Body of pancreas (tissue), 4 donors: ENCODE measurements around the gene BET1. TPM values are rescaled to one million over a fixed set of nuclear protein-coding genes. Genes with fewer than 3 reads are reported as not detected.

ENCODE experiments used
- ATAC-seq: fragments of 150-250 bp; one replicate; pipeline ENCODE4 v1.9.1; 2016
- DNase-seq, 4 donors: peaks; one replicate each; pipeline ENCODE4 v3.0.0-alpha.2; 2019
- H3K27ac ChIP-seq, 4 donors: fragments of 200-600 bp; sonication (generic); 1 replicate in 3 of 4; 2 replicates in 1 of 4; pipeline versions ENCODE4 v1.5.1 to v1.6.1; 2016 to 2019; ENCODE audit warnings: mild to moderate bottlenecking in 1 of 4, mixed read lengths in 1 of 4, moderate library complexity in 1 of 4
- H3K27me3 ChIP-seq, 2 donors: fragments of 200-600 bp; sonication (generic); one replicate each; pipeline ENCODE4 v1.6.0; 2016; ENCODE audit warnings: mild to moderate bottlenecking in 1 of 2
- H3K36me3 ChIP-seq, 2 donors: fragments of 200-600 bp; sonication (generic); replicated peaks in 1 of 2; 2 replicates each; pipeline ENCODE4 v1.5.1; 2016; ENCODE audit warnings: low read depth in 2 of 2; ENCODE audit not compliant: insufficient read depth in 1 of 2
- H3K4me1 ChIP-seq: fragments of 200-600 bp; sonication (generic); one replicate; pipeline ENCODE4 v1.6.0; 2016
- H3K4me3 ChIP-seq, 2 donors: fragments of 200-600 bp; sonication (generic); 1 replicate in 1 of 2; 2 replicates in 1 of 2; pipeline ENCODE4 v1.5.1; 2016 to 2019
- H3K9me3 ChIP-seq, 3 donors: fragments of 200-600 bp; sonication (generic); 1 replicate in 2 of 3; 2 replicates in 1 of 3; pipeline ENCODE4 v1.5.1; 2016
- POLR2A ChIP-seq, 3 donors: fragments of 450-650 bp; IDR thresholded peaks; one replicate each; pipeline ENCODE4 v1.6.1; 2016; ENCODE audit warnings: antibody characterized with exemption in 3 of 3, mild to moderate bottlenecking in 2 of 3
- WGBS, 2 donors: methylation state at CpG; one replicate each; pipeline ENCODE4 v1.1.5; 2017; 5-methylcytosine and 5-hydroxymethylcytosine counted together
- intact Hi-C: fragments of 100-400 bp; cut with DNase I; formaldehyde crosslinking; loops from one replicate; pipeline ENCODE4 v1.15.1; 2023
- total RNA-seq, 2 donors: library from RNA; depleted of rRNA; stranded (reverse); fragments of >200 nt; gene quantifications; one replicate each; pipeline ENCODE4 v1.1.0, GENCODE V29; 2016
- TF ChIP-seq, protein P1 (sequence below), 7 experiments: fragments of 450-650 bp in 4 of 7; fragments of 200-600 bp in 3 of 7; sonication (generic) in 3 of 7; IDR thresholded peaks; one replicate each; pipeline ENCODE4 v1.5.1; 2016 to 2019; ENCODE audit warnings: antibody characterized with exemption in 7 of 7

BET1 gene
- total RNA-seq, 2 donors from 2014 or later, result 32.4 to 36.9 TPM

DNA sequence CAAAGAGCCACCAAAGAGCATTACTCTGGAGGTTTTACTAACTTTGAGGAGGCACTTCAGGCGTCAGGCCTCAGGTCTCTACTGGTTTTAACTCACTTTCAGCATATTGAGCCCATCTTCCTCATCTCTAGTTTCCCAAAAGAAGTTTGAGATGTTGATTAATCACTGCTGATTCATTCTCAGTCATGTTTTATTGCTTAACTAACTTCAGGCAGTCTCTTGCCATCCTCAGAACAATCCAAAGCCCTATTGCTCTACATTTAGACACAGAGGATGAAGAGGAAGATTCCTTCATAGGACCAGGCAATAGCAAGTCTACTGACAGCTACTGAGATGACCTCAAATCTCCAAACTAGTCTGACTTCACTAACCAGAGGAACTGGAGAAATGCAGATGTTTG is 39.1 kb upstream of the BET1 start:
- Histone ChIP-seq H3K4me3 (no peak overlapping the region), H3K9me3 (no peaks in the 10 kb centered on the region), H3K36me3 (no peaks in the 10 kb centered on the region), H3K27me3 (no peaks in the 10 kb centered on the region), H3K4me1 (no peaks in the 10 kb centered on the region), H3K27ac (no peak overlapping the region)
- intact Hi-C loops, result no loop called here
- TF ChIP-seq, protein P1, sequence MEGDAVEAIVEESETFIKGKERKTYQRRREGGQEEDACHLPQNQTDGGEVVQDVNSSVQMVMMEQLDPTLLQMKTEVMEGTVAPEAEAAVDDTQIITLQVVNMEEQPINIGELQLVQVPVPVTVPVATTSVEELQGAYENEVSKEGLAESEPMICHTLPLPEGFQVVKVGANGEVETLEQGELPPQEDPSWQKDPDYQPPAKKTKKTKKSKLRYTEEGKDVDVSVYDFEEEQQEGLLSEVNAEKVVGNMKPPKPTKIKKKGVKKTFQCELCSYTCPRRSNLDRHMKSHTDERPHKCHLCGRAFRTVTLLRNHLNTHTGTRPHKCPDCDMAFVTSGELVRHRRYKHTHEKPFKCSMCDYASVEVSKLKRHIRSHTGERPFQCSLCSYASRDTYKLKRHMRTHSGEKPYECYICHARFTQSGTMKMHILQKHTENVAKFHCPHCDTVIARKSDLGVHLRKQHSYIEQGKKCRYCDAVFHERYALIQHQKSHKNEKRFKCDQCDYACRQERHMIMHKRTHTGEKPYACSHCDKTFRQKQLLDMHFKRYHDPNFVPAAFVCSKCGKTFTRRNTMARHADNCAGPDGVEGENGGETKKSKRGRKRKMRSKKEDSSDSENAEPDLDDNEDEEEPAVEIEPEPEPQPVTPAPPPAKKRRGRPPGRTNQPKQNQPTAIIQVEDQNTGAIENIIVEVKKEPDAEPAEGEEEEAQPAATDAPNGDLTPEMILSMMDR (IDR thresholded peaks at IDR 0.05), result no peak
- TF ChIP-seq POLR2A (IDR thresholded peaks at IDR 0.05), result no peak
- DNase-seq, result no peak
- WGBS, 2 donors, result 38 to 63% methylated on average over 1 of the region's 1 CpG
- ATAC-seq, result no peak

GRCh38 chr7:94042381-94042780 is 38.2 kb upstream of the BET1 start:
- 56 to 66% methylated on average over 3 of the region's 3 CpGs for WGBS, 2 donors
- no peak for TF ChIP-seq POLR2A (IDR thresholded peaks at IDR 0.05)
- TF ChIP-seq, protein P1 (IDR thresholded peaks at IDR 0.05), result no peak
- no peak overlapping the region for H3K27ac ChIP-seq

DNA sequence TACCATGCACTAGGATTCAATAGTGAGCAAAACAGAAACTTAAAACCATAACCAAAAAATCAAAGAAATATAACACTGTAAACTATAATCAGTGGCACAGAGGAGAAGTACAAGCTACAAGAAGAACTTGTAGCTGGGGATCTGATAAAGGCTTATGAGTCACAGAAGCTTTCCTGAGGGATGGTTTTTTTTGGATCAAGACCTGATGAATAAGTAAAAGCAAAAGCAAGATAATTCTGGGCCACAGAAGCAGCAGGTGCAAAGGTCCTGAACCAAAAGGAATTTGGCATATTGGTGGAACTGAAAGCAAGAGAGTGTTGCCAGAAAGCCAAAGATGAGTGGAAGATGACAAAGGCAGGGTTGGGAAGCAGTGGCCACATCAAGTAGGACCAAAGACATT is 37.4 kb upstream of the BET1 start:
- DNase-seq (no peak), ATAC-seq (no peak)
- Histone ChIP-seq H3K4me3 (no peak overlapping the region), H3K9me3 (no peaks in the 10 kb centered on the region), H3K27ac (no peak overlapping the region), H3K4me1 (no peaks in the 10 kb centered on the region), H3K36me3 (no peaks in the 10 kb centered on the region), H3K27me3 (no peaks in the 10 kb centered on the region)
- intact Hi-C loops, result no loop called here
- no peak for TF ChIP-seq POLR2A (IDR thresholded peaks at IDR 0.05)
- TF ChIP-seq, protein P1 (IDR thresholded peaks at IDR 0.05), result no peak

More at GRCh38 chr7:94042381-94042780, 38.2 kb upstream of the BET1 start:
- H3K27me3 ChIP-seq, result no peaks in the 10 kb centered on the region
- DNase-seq, result no peak
- H3K9me3 ChIP-seq, result no peaks in the 10 kb centered on the region
- ATAC-seq, result no peak
- H3K4me3 ChIP-seq, result no peak overlapping the region
- intact Hi-C loops, result no loop called here
- no peaks in the 10 kb centered on the region for H3K4me1 ChIP-seq
- H3K36me3 ChIP-seq, result no peaks in the 10 kb centered on the region

- Histone ChIP-seq H3K27ac (no peak overlapping the region), H3K4me1 (no peaks in the 10 kb centered on the region), H3K27me3 (no peaks in the 10 kb centered on the region), H3K36me3 (no peaks in the 10 kb centered on the region), H3K4me3 (no peak overlapping the region), H3K9me3 (no peaks in the 10 kb centered on the region)
- DNase-seq (no peak), ATAC-seq (no peak)
- intact Hi-C loops, result no loop called here
- TF ChIP-seq, protein P1 (IDR thresholded peaks at IDR 0.05), result no peak
- no peak for TF ChIP-seq POLR2A (IDR thresholded peaks at IDR 0.05)
- WGBS, 2 donors, result 22 to 29% methylated on average over 2 of the region's 2 CpGs
Observed at GRCh38 chr7:94040254-94040653, 36.1 kb upstream of the BET1 start.

GRCh38 chr7:94039368-94040035 is 35.3 kb upstream of the BET1 start:
- Histone ChIP-seq H3K27me3 (no peaks in the 10 kb centered on the region), H3K4me3 (no peak overlapping the region), H3K4me1 (no peaks in the 10 kb centered on the region), H3K36me3 (no peaks in the 10 kb centered on the region), H3K27ac (no peak overlapping the region), H3K9me3 (no peaks in the 10 kb centered on the region)
- 51 to 53% methylated on average over 9 of the region's 9 CpGs for WGBS, 2 donors
- TF ChIP-seq, protein P1 (IDR thresholded peaks at IDR 0.05), result no peak
- no peak for TF ChIP-seq POLR2A (IDR thresholded peaks at IDR 0.05)
- ATAC-seq (no peak), DNase-seq (no peak)
- intact Hi-C loops, result no loop called here
